DOHH2 (cell line): Measurements from ENCODE around the gene CHN2.

Experiments
- EZH2phosphoT487 ChIP-seq: fragments of 200-600 bp; sonication (generic); IDR thresholded peaks from 2 replicates; pipeline ENCODE4 v1.6.1; 2017; ENCODE audit warnings: borderline replicate concordance, mild to moderate bottlenecking, antibody characterized with exemption, low read length, moderate library complexity, mixed read lengths
- TF ChIP-seq, protein P1 (sequence below): fragments of 200-600 bp; sonication (generic); IDR thresholded peaks from one replicate; pipeline ENCODE4 v1.5.1; 2014; ENCODE audit warnings: antibody characterized with exemption, mild to moderate bottlenecking, low read depth, low read length; ENCODE audit not compliant: poor library complexity, severe bottlenecking

- TF ChIP-seq, protein P1, sequence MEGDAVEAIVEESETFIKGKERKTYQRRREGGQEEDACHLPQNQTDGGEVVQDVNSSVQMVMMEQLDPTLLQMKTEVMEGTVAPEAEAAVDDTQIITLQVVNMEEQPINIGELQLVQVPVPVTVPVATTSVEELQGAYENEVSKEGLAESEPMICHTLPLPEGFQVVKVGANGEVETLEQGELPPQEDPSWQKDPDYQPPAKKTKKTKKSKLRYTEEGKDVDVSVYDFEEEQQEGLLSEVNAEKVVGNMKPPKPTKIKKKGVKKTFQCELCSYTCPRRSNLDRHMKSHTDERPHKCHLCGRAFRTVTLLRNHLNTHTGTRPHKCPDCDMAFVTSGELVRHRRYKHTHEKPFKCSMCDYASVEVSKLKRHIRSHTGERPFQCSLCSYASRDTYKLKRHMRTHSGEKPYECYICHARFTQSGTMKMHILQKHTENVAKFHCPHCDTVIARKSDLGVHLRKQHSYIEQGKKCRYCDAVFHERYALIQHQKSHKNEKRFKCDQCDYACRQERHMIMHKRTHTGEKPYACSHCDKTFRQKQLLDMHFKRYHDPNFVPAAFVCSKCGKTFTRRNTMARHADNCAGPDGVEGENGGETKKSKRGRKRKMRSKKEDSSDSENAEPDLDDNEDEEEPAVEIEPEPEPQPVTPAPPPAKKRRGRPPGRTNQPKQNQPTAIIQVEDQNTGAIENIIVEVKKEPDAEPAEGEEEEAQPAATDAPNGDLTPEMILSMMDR = no peak
- no peak for TF ChIP-seq EZH2phosphoT487
Measured at GRCh38 chr7:29289156-29290021, 94.8 kb downstream of the CHN2 start.
